Activated CD8-positive, alpha-beta memory T cell treated with anti-CD3 and anti-CD28 coated beads for 1 hour (primary cell): ENCODE measurements around the gene SCYGR8.

ENCODE experiments used
- DNase-seq, 2 donors: peaks; one replicate each; pipeline ENCODE4 v3.0.0-alpha.2; 2020; ENCODE audit warnings: low read depth in 1 of 2; ENCODE audit errors: extremely low read depth in 1 of 2

Gene SCYGR8

DNA sequence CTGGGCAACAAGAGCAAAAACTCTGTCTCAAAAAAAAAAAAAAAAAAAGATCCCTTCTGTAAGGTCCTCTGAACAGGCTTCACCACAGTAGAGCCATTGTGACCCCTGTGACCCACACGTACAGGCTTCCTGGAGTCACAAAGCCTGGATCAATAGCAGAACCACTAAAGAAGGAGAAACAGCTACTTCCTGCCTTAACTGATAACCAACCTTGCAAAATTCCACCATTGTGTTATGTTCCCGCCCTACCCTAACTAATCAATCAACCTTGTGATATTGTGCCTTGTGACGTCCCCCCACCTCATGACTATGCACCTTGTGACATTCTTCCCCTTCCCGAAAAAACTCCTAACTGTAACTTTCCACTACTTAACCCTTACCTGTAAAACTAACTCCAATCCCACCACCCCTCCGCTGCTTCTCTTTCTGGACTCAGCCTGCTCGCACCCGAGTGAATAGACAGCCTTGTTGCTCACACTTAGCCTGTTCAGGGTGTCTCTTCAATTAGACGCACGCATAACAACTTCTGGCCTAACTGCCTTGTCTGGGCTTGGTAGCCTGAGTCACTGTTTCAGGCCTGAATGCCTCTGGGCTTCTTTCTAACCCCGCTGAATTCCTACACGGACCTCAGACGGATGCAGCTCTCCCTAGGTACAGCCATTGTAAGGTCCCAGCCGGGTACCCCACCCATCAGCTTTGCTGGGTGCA lies 13.9 kb downstream of the SCYGR8 start:
- DNase-seq = no peak

DNA sequence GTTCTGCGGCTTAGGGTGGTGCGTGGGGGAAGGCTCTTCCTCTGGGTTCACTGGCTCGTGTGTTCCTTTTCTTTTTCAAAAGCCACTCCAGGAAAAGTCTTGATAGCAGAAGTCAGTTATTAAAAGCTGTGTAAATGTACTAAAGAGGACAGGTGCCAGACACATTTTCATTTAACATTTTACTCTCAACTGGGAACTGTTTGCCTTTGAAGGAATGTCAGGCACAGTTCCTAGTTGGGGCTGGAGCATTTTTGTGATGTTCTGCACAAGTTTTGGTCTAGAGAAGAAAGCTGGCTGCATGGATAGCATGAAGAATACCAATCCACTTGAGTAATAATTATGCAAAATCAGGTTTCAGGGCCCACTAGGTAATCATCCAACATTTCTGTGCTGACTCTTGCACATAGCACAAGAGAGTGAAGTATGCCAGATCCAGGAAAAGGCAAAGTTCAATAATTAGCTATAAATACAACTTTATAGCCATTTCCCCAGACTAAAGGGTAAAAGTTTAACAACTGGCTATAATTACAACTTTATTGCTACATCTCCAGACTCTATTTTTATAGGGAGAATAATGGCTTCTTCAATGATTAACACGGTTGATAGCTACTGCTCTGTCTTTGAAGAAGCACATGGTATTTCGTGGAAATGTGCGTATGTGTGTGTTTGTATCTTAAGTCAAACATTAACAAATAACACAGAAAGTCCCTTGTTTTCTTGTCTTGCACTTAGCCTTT lies 16.2 kb downstream of the SCYGR8 start:
- no peak for DNase-seq

GRCh38 chr2:227765788-227766372 lies 20.2 kb downstream of the SCYGR8 start:
- DNase-seq = no peak

DNA sequence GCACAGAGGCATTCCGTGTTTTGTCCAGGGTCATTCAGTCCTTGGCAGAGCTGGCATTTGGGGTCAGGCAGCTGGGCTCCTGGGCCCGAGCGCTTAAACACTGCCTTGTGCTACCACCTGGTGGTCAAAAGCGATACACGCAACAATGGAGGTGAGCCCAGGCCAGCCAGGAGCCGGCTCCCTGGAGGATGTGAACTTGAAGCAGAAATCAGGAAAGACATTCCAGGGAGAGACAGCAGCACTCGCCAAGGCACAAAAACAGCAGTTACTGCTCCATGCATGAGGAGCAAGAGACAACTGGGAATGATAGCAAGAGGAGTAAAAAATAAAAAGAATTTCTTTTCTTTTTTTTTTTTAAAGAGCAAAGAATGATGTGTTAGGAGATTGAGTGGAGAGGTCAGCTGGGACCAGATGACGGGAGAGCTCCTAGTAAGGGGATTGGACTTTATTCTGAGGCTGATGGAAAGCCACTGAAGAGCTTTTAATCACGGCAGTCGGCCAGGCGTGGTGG lies 20.7 kb downstream of the SCYGR8 start:
- DNase-seq = peak; percentile 8 to 24

GRCh38 chr2:227767830-227768229 lies 22.1 kb downstream of the SCYGR8 start:
- no peak for DNase-seq

DNA sequence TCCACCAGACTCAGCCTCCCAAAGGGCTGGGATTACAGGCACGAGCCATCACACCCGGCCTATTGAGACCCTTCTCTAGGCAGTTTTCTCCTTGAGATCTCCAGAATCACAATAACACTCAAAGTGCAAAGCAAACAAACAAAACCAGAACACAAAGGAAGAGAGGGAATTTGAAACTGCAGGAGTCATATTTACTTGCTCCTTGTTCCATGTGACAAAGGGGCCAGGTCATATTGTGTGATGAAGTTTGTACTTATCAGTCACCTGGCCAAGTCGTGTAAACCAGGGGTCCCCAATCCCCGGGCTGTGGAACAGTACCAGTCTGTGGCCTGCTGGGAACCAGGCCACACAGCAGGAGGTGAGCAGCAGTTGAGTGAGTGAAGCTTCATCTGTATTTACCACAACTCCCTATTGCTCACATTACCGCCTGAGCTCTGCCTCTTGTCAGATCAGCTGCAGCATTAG lies 26.5 kb downstream of the SCYGR8 start:
- DNase-seq = no peak

DNA sequence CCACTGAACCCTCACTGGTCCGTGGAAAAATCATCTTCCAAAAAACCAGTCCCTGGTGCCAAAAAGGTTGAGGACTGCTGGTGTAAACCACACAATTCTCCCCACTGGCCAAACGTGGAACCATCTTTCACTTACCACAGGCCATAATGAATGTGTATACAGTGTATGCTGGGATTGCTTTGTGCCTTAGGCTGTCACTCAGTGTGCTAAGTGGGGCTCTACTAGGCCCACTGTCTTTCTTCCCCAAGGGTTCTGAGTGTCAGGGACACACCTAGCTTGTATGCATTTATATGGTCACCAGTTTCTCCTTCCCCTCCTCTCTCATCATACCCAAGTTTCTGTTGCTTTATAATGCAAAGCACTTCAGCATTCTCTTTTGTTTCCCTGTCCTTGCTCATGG lies 27.2 kb downstream of the SCYGR8 start:
- DNase-seq = no peak

GRCh38 chr2:227774011-227774624 lies 28.4 kb downstream of the SCYGR8 start:
- DNase-seq = no peak

DNA sequence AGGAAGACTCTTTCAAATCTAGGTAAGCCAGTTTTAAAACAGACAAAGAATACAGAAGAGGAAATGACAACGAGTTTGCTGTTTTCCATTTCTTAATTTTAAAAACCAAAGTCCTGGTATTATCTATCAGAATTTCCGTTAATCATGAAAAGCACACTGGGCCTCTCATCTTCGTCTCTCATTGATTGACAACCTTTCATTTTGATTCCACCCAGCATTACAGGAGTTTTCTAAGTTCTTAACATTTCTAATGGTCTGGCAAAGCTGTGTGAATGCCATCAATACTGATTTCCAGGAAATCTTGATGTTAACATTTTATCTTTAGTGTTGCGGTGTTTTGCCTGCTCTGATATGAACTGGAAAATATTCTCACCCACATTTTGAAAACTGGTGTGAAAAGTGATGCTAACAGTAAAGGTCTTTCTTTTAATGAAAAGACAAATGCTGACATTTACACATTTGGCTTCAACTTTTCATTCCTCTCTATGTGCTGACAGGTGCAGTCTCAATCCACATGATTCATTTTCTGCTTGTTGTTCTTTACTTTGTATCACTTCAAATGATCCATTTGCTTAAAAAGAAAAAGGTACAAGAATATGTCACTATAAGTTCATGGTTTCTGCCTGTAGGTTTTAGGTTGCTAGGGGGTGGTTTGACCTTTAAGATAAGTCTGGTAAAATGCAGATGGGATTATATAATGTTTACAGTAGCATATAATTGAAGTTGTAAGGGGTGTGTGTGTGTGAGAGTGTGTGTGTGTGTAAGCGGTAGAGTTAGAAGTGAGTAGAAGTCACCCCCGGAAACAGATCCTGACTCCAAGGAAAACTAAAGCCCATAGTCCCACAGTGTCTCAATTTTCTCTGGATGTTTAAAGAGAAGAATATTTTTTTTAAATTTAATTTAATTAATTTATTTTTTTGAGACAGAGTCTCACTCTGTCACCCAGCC lies 29.5 kb downstream of the SCYGR8 start:
- no peak for DNase-seq

- DNase-seq = no peak
Measured at GRCh38 chr2:227780981-227781615, 35.4 kb downstream of the SCYGR8 start.

DNA sequence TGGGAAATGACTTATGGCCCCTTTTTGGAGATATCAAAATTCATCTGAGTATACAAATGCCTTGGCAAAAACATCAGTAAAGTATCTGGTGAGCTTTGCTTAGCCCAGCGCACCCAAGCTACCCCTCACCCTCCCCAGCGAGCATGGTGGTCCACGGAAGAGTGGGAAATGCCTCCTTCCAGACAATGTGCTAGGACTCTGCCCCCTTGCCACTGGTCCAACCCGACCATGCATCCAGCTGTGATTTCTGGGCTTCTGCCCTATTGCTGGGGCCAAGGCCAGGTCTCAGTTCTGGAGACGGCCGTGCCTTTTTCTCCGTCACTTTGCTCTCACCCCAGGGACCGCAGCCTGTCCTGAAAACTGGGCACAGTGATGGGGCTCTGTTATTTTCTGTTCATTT lies 36.1 kb downstream of the SCYGR8 start:
- no peak for DNase-seq

- no peak for DNase-seq
Measured at GRCh38 chr2:227782804-227783203, 37.1 kb downstream of the SCYGR8 start.

DNA sequence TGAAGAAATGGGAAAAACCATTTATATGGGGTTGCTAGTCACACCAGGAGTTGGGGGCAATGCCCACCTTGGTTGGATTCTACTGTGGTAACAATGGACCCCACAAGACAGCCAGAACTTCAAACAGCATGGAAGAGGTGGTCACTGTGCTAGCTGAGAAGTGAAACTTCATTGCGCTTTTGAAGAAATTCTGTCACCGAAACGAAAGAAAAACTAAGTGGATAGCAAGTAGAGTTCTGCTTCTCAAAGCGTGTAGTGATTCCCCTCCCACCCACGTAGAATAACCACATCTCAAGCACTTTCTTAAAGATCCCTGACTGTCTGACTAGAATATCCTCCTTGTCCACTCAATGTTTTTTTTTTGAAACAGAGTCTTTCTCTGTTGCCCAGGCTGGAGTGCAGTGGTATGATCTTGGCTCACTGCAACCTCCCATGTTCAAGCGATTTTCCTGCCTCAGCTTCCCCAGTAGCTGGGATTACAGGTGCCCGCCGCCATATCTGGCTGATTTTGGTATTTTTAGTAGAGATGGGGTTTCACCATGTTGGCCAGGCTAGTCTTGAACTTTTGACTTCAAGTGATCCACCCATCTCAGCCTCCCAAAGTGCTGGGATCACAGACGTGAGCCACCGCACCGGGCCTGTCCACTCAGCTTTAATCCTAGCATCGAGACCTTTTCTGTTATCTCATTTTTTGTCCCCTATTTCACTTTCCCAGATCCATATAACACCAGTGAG lies 37.9 kb downstream of the SCYGR8 start:
- no peak for DNase-seq

GRCh38 chr2:227785293-227785692 lies 39.6 kb downstream of the SCYGR8 start:
- no peak for DNase-seq

DNA sequence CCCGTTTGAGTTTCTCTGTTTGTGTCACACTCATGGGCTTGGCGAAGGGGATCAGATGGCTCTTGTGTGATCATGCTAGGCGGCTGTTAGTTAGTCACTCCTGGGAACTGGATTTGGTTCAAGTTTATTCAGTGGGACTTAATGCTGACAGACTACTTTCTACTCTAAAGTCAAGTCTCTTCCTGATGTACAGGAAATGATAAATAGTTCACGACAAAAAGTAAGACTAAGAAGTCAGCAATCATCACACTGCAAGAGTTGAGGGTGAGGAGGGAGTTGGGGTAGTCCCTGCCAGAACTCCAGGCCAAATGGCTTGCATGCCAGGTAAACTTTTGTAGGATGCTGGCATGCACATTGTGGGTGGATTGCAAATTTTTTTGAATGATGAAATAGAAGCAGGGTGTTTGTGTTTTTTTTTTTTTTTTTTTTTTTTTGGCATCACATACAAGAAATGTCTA lies 42.9 kb downstream of the SCYGR8 start:
- DNase-seq = no peak

DNA sequence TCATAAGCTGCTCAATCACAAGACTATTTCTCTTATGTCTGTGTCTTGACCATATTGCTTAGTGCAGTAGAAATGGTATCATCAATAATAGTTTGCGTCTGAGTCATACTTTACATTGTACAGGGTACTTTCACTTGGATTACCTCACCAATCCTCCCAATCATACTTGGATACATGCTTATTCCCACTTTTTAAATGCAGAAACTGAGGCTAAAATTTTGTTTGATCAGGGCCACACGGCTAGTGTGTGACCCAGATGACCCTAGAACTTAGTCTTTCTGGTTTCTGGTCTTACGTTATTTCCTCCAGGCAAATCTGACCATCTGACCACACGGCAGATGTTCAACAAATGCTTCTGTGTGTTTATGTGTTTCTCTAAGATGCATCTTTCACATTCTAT lies 44.1 kb downstream of the SCYGR8 start:
- DNase-seq = no peak

DNA sequence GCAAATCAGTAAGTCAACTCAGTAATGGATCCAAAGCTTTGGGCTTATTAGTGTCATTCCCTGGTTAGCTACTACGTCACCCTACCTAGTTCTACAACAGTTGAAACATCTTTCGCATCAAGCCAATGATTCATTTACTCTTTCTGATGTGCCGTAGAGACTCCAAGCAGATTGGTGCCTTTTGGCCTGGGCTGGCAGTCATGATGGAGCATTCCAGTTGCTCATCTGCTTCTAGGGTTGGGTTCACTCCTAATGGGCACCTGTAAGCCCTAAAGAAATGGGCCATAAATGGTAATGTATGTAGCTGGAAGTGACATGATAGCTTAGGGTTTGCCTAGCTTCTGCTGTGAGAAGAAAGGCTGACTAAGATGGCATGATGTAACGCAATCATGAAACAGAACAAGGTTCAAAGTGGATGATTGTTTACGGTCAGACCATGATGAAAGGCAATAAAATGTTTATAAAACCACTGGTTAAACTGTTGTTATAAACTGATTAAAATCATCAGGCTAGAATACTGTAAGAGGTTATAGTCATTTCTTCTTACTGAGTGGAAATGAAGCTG lies 47.5 kb downstream of the SCYGR8 start:
- DNase-seq = no peak
